Activated T-helper 17 cell treated with anti-CD3 and anti-CD28 coated beads, Interleukin-2, amount 50 U/mL, for 72 hours (primary cell): ENCODE measurements around the gene AP2M1. TPM values are rescaled to one million over a fixed set of nuclear protein-coding genes. Genes with fewer than 3 reads are reported as not detected.

Source experiments
- ATAC-seq: fragments of 150-1000 bp; cut with Tn5 transposase; replicated peaks from 2 replicates; pipeline ENCODE4 v1.10.0; 2021; ENCODE audit warnings: mild to moderate bottlenecking, moderate library complexity
- H3K27ac Mint-ChIP-seq: one replicate; pipeline ENCODE4 v1.8.0; 2022; ENCODE audit warnings: mixed read lengths
- H3K27me3 Mint-ChIP-seq: one replicate; pipeline ENCODE4 v1.8.0; 2022; ENCODE audit warnings: mixed read lengths
- H3K36me3 Mint-ChIP-seq: one replicate; pipeline ENCODE4 v1.8.0; 2022; ENCODE audit warnings: low read depth, mild to moderate bottlenecking, mixed read lengths
- H3K4me1 Mint-ChIP-seq: one replicate; pipeline ENCODE4 v1.8.0; 2022; ENCODE audit warnings: mixed read lengths
- H3K4me3 Mint-ChIP-seq: one replicate; pipeline ENCODE4 v1.8.0; 2022; ENCODE audit warnings: mild to moderate bottlenecking, mixed read lengths
- H3K9me3 Mint-ChIP-seq: one replicate; pipeline ENCODE4 v1.8.0; 2022; ENCODE audit warnings: mixed read lengths
- total RNA-seq, 2 donors: library from RNA; stranded (reverse); gene quantifications; one replicate each; pipeline ENCODE4 v1.2.3, GENCODE V29; 2022

The AP2M1 gene
- total RNA-seq, 2 donors from 2014 or later: 206 to 244 TPM

- Mint-ChIP-seq H3K4me3 (no peak overlapping the region), H3K27ac (no peak overlapping the region), H3K4me1 (peaks cover 9% of the 10 kb centered on the region), H3K36me3 (peaks cover 64% of the 10 kb centered on the region), H3K9me3 (no peaks in the 10 kb centered on the region), H3K27me3 (no peaks in the 10 kb centered on the region)
- no peak for ATAC-seq
Measured at GRCh38 chr3:184168363-184169120, 6.1 kb upstream of the AP2M1 start.

DNA sequence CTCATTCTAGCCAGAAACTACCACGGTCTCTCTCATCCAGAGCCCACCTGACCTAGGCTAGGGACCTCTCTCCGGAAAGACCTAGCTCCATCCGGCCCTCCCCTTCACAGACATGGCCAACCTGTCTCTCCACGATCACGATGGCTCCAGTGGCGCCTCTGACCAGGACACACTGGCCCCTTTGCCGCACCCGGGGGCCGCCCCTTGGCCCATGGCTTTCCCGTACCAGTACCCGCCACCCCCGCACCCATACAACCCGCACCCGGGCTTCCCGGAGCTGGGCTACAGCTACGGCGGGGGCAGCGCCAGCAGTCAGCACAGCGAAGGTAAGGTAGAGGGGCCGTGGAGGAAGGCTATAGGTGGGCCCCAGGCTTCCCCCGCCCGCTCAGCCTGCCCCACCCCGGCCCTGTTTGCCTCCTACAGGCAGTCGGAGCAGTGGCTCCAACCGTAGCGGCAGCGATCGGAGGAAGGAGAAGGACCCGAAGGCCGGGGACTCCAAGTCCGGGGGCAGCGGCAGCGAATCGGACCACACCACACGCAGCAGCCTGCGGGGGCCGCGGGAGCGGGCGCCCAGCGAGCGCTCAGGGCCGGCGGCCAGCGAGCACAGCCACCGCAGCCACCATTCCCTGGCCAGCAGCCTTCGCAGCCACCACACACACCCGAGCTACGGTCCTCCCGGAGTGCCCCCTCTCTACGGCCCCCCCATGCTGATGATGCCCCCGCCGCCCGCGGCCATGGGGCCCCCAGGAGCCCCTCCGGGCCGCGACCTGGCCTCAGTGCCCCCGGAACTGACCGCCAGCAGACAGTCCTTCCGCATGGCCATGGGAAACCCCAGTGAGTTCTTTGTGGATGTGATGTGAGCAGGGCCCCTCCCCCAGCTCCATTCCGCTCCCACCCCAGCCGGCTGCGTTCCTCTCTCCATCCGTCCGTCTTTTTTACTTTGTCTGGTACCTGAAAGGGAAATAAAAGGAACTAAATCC lies 4.5 kb upstream of the AP2M1 start:
- H3K27ac Mint-ChIP-seq: no peak overlapping the region

GRCh38 chr3:184171562-184171961 lies 3.1 kb upstream of the AP2M1 start:
- Mint-ChIP-seq H3K4me3 (no peak overlapping the region), H3K27me3 (no peaks in the 10 kb centered on the region), H3K9me3 (no peaks in the 10 kb centered on the region), H3K4me1 (peaks cover 15% of the 10 kb centered on the region), H3K36me3 (peaks cover 42% of the 10 kb centered on the region), H3K27ac (peak overlapping the region; percentile 19)
- no peak for ATAC-seq

More for the DNA sequence above, 4.5 kb upstream of the AP2M1 start:
- no peak overlapping the region for H3K4me3 Mint-ChIP-seq
- no peak for ATAC-seq
- H3K4me1 Mint-ChIP-seq: peaks cover 9% of the 10 kb centered on the region
- H3K9me3 Mint-ChIP-seq: no peaks in the 10 kb centered on the region
- H3K27me3 Mint-ChIP-seq: no peaks in the 10 kb centered on the region
- peaks cover 49% of the 10 kb centered on the region for H3K36me3 Mint-ChIP-seq

- H3K4me3 Mint-ChIP-seq: no peak overlapping the region
- H3K36me3 Mint-ChIP-seq: peaks cover 39% of the 10 kb centered on the region
- no peaks in the 10 kb centered on the region for H3K27me3 Mint-ChIP-seq
- no peaks in the 10 kb centered on the region for H3K9me3 Mint-ChIP-seq
- ATAC-seq: no peak
- no peak overlapping the region for H3K27ac Mint-ChIP-seq
- H3K4me1 Mint-ChIP-seq: peaks cover 16% of the 10 kb centered on the region
Measured at GRCh38 chr3:184172681-184173373, 1.8 kb upstream of the AP2M1 start.

DNA sequence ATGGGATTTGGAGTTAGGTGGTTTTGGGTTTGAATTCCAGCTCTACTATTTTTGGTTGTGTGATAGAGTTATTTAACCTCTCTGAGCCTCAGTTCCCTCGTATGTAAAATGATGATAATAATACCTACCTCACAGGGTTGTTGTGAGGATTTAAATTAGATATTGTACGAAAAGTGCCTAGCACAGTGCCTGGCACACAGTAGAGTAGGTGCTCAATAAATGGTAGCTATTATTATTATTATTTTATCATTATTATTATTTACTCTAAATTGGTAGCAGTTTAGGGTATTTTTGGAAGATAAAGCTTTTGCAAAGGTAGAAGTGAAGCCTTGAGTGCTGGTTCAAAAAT lies 1.3 kb upstream of the AP2M1 start:
- Mint-ChIP-seq H3K27me3 (no peaks in the 10 kb centered on the region), H3K9me3 (no peaks in the 10 kb centered on the region), H3K27ac (no peak overlapping the region), H3K36me3 (peaks cover 44% of the 10 kb centered on the region), H3K4me1 (peaks cover 20% of the 10 kb centered on the region), H3K4me3 (no peak overlapping the region)
- no peak for ATAC-seq

- H3K36me3 Mint-ChIP-seq: peaks cover 49% of the 10 kb centered on the region
- peaks cover 20% of the 10 kb centered on the region for H3K4me1 Mint-ChIP-seq
- H3K27ac Mint-ChIP-seq: peak overlapping the region; percentile 96
- H3K4me3 Mint-ChIP-seq: peak overlapping the region; percentile 98
- peak; percentile 2 for ATAC-seq
- no peaks in the 10 kb centered on the region for H3K27me3 Mint-ChIP-seq
- H3K9me3 Mint-ChIP-seq: no peaks in the 10 kb centered on the region
Measured at GRCh38 chr3:184174284-184174645, 390 bp upstream of the AP2M1 start.

GRCh38 chr3:184175506-184175905 lies 851 bp downstream of the AP2M1 start:
- Mint-ChIP-seq H3K9me3 (no peaks in the 10 kb centered on the region), H3K36me3 (peaks cover 57% of the 10 kb centered on the region), H3K4me1 (peaks cover 20% of the 10 kb centered on the region), H3K27ac (peak overlapping the region; percentile 96), H3K4me3 (peak overlapping the region; percentile 98), H3K27me3 (no peaks in the 10 kb centered on the region)
- no peak for ATAC-seq

DNA sequence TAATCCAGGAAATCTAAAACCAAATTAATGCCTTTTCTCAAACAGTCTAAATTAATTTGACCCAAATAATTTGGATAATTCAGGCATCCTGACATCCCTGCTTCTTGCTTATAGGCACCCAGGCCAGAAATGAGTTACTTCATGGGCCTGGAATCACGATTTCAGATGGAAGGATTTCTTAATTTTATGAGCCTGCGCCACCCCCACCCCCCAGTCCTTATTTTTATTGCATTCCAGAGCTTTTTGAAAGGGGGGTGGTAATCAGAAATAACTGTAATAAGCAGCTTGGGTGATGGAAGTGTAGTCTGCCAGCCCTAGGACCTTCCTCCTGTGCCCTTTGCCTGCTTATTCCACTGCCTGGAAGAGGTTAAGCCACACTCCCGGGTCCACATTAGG lies 1.3 kb downstream of the AP2M1 start:
- Mint-ChIP-seq H3K4me1 (peaks cover 20% of the 10 kb centered on the region), H3K27me3 (no peaks in the 10 kb centered on the region), H3K9me3 (no peaks in the 10 kb centered on the region), H3K36me3 (peaks cover 58% of the 10 kb centered on the region), H3K27ac (peak overlapping the region; percentile 96), H3K4me3 (peak overlapping the region; percentile 98)
- no peak for ATAC-seq

GRCh38 chr3:184176377-184177330 lies 2.0 kb downstream of the AP2M1 start:
- peak overlapping the region; percentile 98 for H3K4me3 Mint-ChIP-seq
- H3K27me3 Mint-ChIP-seq: no peaks in the 10 kb centered on the region
- H3K4me1 Mint-ChIP-seq: peaks cover 15% of the 10 kb centered on the region
- H3K27ac Mint-ChIP-seq: peak overlapping the region; percentile 96
- H3K9me3 Mint-ChIP-seq: no peaks in the 10 kb centered on the region
- peaks cover 58% of the 10 kb centered on the region for H3K36me3 Mint-ChIP-seq
- no peak for ATAC-seq

DNA sequence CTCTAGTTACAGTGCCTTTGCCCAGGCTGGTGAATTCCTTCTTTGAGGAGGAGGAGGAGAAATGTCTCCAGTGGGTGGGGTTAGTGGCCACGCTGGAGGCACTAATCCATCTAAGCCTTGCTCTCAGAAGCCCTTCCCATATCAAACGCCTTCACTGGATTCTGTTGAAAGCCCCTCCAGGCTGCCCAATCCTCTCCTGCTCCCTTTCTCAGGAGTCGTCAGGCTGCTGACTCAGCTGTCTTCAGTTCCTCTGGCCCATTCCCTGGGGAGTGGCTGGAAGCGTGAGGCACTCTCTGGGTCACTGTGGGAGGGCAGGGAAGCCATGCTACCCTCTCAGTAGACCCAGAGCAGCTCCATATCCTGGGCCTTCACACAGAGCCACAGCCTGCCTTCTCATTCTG lies 2.7 kb downstream of the AP2M1 start:
- Mint-ChIP-seq H3K27ac (no peak overlapping the region), H3K27me3 (no peaks in the 10 kb centered on the region), H3K4me3 (peak overlapping the region; percentile 98), H3K4me1 (peaks cover 11% of the 10 kb centered on the region), H3K9me3 (no peaks in the 10 kb centered on the region), H3K36me3 (peaks cover 58% of the 10 kb centered on the region)
- ATAC-seq: no peak

DNA sequence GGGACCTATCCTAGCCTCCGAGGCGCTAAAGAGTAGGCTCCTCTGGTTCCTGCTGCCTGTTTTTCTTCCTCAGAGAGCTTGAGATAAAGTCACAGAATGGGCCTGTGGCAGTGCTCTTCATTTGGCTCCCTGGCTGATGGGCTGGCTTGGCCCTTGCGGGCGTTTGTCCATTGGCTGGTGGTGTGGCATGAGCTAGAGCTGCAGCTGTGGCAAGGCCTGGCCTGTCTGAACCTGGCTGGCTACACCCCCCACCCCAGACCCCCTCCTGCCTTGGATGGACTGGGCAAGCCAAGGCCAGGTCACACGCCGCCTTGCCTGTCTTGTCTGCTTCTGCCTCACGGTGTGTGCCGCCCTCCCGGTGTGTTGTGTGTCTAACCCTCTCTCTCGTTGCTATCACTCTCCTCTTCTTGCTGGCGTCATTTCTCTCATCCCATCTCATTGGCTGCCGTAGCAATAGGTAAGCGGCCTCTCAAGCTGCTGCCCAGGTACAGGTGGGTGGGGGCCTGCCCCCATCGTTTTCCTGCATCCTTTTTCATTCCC lies 3.2 kb downstream of the AP2M1 start:
- Mint-ChIP-seq H3K36me3 (peaks cover 63% of the 10 kb centered on the region), H3K4me1 (peaks cover 11% of the 10 kb centered on the region), H3K27me3 (no peaks in the 10 kb centered on the region), H3K9me3 (no peaks in the 10 kb centered on the region), H3K27ac (peak overlapping the region; percentile 19), H3K4me3 (peak overlapping the region; percentile 98)
- no peak for ATAC-seq

- no peaks in the 10 kb centered on the region for H3K27me3 Mint-ChIP-seq
- H3K4me3 Mint-ChIP-seq: peak overlapping the region; percentile 23
- no peaks in the 10 kb centered on the region for H3K9me3 Mint-ChIP-seq
- ATAC-seq: no peak
- H3K4me1 Mint-ChIP-seq: peaks cover 11% of the 10 kb centered on the region
- H3K36me3 Mint-ChIP-seq: peaks cover 71% of the 10 kb centered on the region
- no peak overlapping the region for H3K27ac Mint-ChIP-seq
Measured at GRCh38 chr3:184178521-184179138, 4.0 kb downstream of the AP2M1 start.

DNA sequence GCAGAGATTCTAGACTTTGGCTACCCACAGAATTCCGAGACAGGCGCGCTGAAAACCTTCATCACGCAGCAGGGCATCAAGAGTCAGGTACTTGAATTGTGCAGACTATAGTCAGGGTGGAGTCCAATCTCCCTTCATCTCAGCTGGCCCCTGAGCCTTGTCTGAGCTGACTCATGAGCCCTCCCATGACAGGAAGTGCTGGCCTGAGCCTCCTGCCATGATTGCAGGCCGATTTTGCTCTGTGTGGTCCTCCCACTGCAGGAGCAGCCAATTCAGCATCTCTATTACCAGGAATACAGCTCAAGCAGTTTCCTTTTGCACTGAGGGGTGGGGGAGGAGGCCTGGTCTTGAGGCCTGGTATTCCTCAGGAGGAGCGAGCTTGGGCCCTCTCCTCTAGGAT lies 5.5 kb downstream of the AP2M1 start:
- Mint-ChIP-seq H3K27ac (no peak overlapping the region), H3K36me3 (peaks cover 85% of the 10 kb centered on the region), H3K9me3 (no peaks in the 10 kb centered on the region), H3K4me3 (no peak overlapping the region), H3K4me1 (peaks cover 15% of the 10 kb centered on the region), H3K27me3 (no peaks in the 10 kb centered on the region)
- ATAC-seq: no peak
